Activated T-cell treated with anti-CD3 and anti-CD28 coated beads for 48 hours (primary cell): ENCODE measurements around the gene ANTXR2.
"Not testable (repeated sequence)": the region's sequence is repeated elsewhere in the genome, so short reads cannot be mapped to it uniquely, and the experiment has no call there.

Experiments used
- DNase-seq: peaks from one replicate; pipeline ENCODE4 v3.0.0-alpha.2; 2020; ENCODE audit warnings: low read depth

ANTXR2 gene

DNA sequence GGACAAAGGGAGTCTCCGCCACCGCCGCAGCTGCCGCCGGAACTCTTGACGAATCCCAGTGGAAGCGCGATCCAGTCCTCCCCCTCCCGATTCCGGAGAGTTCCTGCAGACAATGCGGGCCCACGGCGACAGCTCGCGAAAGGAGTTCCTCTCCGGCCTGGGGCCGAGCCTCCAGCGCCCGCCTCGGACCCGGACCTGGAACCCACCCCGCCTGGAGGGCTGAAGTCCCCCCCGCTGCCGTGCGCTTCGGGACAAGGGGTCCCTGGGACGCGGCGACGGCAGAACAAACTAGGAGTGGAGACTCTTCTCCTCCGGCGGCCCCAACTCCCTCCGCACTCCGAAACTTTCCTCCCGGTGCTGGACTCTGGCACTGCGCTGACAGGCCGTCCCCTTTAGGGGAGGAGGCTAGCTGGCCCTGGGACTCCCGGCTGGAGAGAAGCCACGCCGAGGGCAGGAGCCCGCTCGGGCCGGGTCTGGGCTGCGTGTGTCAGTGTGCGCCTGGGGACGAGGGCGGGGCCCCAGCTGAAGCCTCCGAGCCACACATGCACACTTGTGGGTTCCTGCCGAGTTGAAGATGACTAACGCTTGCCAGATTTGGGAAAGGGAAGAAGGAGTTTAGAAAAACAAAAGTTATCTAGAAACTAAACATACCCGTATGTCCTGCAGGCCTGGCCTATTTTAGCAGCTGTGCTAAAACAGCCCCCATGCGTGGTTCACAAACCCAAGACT is at the start of gene ANTXR2:
Gene ANTXR2, minus strand, starts transcription at position 486 of the 729 bp plus-strand sequence. CDS start 669 bp downstream, outside the sequence.
- DNase-seq: peak; percentile 54

DNA sequence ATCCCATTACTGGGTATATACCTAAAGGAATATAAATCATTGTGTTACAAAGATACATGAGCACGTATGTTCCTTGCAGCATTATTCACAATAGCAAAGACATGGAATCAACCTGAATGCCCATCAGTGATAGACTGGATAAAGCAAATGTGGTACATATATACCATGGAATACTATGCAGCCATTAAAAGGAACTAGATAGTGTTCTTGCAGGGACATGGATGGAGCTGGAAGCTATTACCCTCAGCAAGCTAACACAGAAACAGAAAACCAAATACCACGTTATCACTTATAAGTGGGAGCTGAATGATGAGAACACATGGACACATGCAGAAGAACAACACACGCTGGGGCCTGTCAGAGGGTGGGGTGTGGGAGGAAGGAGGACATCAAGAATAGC is 48.8 kb upstream of the ANTXR2 start:
- DNase-seq: not testable (repeated sequence)

DNA sequence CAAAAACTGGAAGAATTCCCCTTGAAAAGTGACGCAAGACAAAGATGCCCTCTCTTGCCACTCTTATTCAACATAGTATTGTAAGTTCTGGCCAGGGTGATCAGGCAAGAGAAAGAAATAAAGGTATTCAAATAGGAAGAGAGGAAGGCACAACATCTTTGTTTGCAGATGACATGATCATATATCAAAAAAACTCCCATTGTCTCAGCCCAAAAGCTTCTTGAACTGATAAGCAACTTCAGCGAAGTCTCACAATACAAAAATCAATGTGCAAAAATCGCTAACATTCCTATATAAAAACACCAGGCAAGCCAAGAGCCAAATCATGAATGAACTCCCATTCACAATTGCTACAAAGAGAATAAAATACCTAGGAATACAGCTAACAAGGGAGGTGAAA is 46.6 kb upstream of the ANTXR2 start:
- DNase-seq: not testable (repeated sequence)

DNA sequence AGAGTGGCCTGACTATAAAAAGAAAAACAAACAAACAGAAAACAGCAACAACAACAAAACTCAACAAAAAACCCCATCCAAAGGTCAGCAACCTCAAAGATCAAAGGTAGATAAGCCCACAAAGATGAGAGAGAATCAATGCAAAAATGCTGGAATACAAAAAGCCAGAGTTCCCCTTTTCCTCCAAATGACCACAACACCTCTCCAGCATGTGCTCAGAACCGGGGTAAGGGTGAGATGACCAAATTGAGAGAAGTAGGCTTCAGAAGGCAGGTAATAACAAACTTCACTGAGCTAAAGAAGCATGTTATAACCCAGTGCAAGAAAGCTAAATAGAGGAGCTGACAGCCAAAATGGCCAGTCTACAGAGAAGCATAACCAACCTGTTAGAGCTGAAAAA is 43.5 kb upstream of the ANTXR2 start:
- DNase-seq: no peak

DNA sequence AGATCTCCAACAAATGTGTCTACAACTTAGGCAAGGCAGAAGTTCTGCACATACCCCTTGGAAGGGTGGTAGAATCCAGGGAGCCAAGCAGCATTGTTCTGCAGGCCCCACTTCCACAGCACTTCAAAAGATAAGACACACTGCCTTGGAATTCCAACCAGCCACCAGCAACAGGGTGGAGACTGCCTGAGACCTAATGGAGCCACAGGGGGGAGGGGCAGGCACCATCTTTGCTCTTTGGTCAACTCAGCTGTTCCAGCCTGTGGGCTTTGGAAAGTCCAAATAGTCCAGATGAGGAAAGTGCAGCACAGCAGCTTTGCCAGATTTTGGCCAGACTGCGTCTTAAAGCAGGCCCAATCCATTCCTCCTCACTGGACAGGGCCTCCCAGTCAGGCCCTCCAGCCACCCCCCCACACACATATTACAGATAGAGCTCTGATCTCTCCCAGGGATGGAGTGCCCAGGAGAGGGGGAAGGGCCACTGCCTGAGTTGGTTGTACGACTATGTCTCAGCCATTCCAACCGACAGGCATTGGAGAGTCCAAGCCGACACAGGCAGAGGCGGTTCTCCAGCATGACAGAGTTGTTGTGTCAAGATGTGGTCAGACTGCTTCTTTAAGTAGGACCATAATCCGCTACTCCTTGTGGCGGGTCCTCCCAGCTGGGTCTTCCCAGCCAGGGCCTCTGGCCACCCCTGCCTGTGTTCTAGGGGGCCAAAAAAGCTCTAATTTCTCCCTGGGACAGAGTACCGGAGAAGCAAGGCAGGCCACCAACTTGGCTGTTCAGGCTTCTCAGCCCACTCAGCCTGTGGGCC is 42.5 kb upstream of the ANTXR2 start:
- no peak for DNase-seq

- no peak for DNase-seq
Observed at GRCh38 chr4:80114732-80115265, 41.8 kb upstream of the ANTXR2 start.

- no peak for DNase-seq
Observed at GRCh38 chr4:80113615-80114014, 40.6 kb upstream of the ANTXR2 start.

DNA sequence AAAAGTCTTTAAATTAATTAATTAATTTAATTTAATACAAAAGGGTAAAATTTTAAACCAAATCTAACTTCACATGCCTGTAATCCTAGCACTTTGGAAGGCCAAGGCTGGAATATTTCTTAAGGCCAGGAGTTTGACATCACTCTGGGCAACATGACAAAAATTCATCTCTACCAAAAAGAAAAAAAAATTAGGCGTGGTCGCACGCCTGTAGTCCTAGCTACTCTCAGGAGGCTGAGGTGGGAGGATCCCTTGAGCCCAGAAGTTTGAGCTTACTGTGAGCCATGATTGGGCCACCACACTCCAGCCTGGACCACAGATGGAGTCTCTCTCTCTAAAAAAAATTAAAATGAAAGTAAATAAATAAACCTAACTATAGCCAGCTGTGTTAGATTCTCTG is 39.2 kb upstream of the ANTXR2 start:
- no peak for DNase-seq

DNA sequence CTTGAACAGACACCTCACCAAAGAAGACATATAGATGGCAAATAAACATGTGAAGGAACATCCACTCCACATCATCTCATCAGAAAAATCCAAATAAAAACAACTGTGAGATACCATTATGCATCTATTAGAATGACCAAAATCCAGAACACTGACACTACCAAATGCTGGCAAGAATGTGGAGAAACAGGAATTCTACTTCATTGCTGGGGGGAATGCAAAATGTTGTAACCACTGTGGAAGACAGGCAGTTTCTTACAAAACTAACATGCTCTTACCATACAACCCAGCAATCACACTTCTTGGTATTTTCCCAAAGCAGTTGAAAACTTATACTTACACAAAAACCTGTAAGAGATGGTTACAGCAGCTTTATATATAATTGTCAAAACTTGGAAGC is 38.2 kb upstream of the ANTXR2 start:
- no peak for DNase-seq

DNA sequence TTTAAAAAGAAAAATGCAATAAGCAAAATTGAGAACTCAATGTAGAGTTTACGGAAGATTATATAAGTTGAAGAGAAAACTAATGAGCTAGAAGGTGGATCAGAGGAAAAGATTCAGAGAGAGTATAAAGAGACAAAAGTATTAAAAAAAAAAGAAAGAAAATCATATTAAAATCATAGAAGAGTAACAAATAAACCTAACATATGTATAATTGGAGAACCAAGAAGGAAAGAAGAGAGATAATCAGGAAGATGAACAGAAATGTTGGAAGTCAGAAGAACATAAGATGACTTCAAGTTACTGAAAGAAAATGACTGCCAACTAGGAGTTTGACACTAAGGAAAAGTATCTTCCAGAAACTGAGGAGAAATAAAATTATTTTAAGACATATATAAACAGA is 34.3 kb upstream of the ANTXR2 start:
- DNase-seq: no peak

DNA sequence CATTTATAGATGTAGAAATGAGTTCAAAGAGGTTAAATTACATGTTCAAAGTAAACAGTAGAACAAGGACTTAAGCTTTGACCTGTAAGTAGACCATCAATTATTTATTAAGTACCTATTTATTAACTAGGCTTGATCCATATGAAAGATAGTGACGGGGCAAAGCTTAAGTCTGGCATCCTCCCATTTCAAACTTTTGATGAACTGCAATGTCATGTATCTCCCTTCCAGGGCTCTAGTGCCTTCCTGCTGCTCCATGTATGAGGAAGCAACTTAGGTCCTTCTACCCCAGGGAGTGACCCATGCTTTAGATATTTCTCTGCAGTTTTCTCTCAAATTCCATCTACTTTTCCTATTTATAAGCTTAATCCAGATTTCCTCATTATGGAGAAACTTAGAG is 31.9 kb upstream of the ANTXR2 start:
- no peak for DNase-seq

GRCh38 chr4:80103629-80104028 is 30.6 kb upstream of the ANTXR2 start:
- DNase-seq: no peak

- no peak for DNase-seq
Observed at GRCh38 chr4:80101792-80102116, 28.7 kb upstream of the ANTXR2 start.

DNA sequence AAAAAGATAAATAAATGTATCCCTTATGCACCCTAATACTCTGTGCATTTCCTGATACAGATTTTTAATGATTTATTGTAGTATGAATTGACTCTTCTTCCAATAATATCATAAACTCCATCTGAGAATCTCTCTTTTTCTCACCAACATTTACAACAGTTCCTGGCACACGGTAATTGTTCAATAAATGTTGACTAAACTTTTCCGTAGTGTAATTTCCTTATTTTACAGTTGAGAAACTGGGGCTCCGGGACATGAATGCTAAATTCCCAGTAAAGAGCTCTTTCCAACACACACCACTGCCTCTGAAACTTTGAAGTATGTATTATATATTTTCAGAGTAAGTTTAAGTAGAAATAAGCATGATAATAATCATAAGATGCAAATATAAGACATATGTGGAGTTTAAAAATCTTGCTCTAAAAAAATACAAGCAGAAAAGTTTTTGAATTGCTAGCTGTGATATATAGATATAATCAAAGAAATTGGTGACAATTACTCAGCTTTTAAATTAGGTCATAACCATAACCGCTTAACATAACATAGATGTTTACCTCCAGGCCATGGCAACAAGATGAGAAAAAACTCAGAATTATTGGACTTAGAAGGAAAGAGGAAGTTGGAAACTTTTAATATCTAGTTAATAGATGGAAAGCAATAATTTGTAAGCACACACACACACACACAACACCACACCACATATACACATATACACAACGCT is 28.2 kb upstream of the ANTXR2 start:
- no peak for DNase-seq

DNA sequence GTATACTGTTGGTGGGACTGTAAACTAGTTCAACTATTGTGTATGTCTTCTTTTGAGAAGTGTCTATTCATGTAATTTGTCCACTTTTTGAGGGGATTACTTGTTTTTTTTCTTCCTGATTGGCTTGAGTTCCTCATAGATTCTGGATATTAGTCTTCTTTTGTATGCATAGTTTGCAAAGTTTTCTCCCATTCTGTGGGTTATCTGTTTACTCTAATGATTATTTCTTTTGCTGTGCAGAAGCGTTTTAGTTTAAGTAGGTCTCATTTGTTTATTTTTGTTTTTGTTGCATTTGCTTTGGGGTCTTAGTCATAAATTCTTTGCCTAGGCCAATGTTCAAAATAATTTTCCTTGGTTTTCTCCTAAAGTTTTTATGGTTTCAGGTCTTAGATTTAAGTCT is 26.6 kb upstream of the ANTXR2 start:
- no peak for DNase-seq

DNA sequence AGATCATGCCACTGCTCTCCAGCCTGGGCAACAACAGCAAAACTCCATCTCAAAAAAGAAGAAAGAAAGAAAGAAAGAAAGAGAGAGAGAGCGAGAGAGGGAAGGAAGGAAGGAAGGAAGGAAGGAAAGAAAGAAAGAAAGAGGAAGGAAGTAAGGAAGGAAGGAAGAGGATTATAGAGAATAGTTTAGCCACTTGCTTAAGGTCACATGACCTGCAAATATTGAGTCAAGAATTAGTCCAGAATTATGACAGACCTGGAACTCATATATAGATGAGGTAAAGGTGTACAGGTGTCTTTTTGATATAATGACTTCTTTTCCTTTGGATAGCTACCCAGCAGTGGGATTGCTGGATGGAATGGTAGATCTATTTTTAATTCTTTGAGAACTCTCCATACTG is 25.6 kb upstream of the ANTXR2 start:
- DNase-seq: no peak

GRCh38 chr4:80097400-80098177 is 24.6 kb upstream of the ANTXR2 start:
- DNase-seq: no peak

GRCh38 chr4:80096175-80096850 is 23.3 kb upstream of the ANTXR2 start:
- DNase-seq: no peak

DNA sequence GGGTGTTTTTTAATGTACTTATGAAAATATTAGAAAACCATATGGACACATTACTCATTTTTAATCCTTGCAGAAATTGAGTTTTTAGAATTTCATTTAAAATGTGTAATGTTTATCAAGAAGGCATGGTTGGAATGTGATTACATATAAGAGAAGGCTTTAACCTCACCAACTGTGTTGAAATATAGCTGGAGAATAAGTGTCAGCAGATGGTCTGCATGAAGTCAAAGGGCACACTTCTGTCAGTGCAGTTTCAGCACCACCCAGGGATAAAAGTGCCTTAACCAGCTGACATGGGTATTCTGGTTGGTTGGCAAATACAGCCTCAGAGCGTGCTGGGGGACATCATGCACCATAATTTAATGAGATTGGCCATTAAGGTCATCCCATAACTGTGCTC is 21.2 kb upstream of the ANTXR2 start:
- DNase-seq: no peak

DNA sequence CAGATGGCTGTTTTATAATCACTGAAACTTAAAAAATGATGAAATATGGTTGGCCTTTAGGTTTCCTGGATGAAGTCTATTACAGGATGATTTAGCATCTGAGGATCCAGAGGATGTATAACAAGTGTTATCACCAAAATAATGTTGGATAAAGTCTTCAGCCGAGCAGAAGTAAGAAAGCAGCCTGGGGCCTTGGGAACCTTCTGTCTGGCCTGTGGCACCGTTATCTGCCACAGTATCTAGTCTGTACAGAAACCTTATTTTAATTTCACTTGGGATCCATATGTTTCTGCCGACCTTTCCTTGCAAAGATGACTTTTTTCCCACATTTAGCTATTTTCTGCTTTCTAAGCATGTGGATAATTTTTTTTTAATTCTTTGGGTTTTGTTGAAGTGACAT is 20.5 kb upstream of the ANTXR2 start:
- DNase-seq: no peak

DNA sequence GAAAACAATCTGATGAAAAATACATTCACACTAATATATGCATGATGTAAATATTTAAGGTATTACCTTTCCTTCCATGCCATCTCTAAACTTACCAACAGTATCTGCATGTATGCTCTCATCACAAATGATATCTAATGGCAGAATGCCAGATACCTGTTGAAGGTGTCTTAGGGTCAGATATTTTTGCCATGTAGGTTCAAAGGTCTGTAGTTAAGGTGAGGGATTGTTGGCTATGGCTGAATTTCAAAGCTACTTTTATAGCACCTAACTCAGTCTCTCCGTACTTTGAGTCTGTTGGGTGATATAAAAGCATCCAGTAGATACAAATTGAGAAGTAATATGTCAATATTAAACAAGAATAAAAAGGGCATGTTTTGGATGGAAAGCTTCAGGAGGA is 19.8 kb upstream of the ANTXR2 start:
- DNase-seq: no peak
